Measurements from ENCODE around the gene HOXA7.

Gene HOXA7

DNA sequence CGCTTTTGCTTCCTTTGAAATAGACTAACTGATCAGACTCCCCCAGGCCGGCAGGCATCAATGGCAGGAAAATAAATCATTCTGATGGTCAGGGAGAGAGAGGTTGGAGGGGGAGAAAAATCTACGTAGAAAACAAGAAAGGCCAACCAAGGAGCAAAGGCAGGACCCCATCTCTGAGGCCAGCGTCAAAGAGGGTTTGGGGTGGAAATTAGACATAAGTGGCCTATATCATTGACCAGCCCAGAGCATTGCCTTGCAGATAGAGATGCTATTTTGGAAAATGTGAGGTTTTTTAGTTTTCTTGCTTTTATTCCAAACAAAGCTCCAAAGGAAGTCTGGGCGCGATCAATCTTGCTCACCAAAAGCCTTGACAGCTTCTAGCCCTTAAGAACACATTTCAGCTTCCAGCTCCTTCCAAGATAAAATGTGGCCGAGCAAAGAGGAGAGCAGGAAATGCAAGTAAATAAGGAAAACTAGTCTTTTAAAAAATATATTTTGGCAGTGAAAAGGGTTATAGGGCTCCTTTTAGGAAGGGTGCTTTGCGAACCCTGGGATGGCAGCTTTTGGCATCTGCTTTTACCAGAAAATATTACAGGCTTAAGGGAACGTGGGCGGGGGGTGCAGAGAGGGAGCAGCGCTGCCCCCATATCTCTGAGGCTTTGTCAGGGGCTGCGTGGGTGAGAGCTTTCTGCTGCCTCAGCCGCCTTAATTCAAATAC lies 52.0 kb downstream of the HOXA7 start:
- DNase-seq = no peak

All from NCI-H510A (cell line).